ENCODE results near the gene OVAAL.

- no peak for TF ChIP-seq CTCF (IDR thresholded peaks at IDR 0.05; ENCODE audit: low read depth, low read length, poor library complexity, severe bottlenecking)
- TF ChIP-seq EZH2phosphoT487 (IDR thresholded peaks at IDR 0.05; ENCODE audit: borderline replicate concordance, low read length): no peak
Measured at GRCh38 chr1:180568184-180568583, 9.4 kb downstream of the OVAAL start.

Measured in DOHH2 (cell line).